CMK (cell line): ENCODE measurements around the gene C16orf95.

Experiments
- DNase-seq: peaks from one replicate; pipeline ENCODE4 v3.0.0-alpha.2; 2010; ENCODE audit warnings: low read depth

The C16orf95 gene

GRCh38 chr16:87316450-87316922, 706 bp downstream of the C16orf95 start:
- no peak for DNase-seq

- no peak for DNase-seq
These were observed 2.2 kb downstream of the C16orf95 start for GRCh38 chr16:87314990-87315420.

GRCh38 chr16:87312008-87312407, 5.2 kb downstream of the C16orf95 start:
- DNase-seq, result no peak

- DNase-seq, result no peak
These were observed 5.8 kb downstream of the C16orf95 start for GRCh38 chr16:87311387-87311786.

- DNase-seq, result no peak
These were observed 6.6 kb downstream of the C16orf95 start for GRCh38 chr16:87310610-87311009.

- DNase-seq, result no peak
These were observed 7.3 kb downstream of the C16orf95 start for GRCh38 chr16:87309620-87310525.

GRCh38 chr16:87308826-87309225, 8.4 kb downstream of the C16orf95 start:
- no peak for DNase-seq

- DNase-seq, result no peak
These were observed 10.7 kb downstream of the C16orf95 start for GRCh38 chr16:87306516-87306915.

- no peak for DNase-seq
These were observed 11.4 kb downstream of the C16orf95 start for GRCh38 chr16:87305505-87306391.

GRCh38 chr16:87304951-87305350, 12.2 kb downstream of the C16orf95 start:
- DNase-seq, result no peak

- no peak for DNase-seq
These were observed 13.2 kb downstream of the C16orf95 start for GRCh38 chr16:87303962-87304521.

GRCh38 chr16:87303431-87303930, 13.7 kb downstream of the C16orf95 start:
- DNase-seq, result no peak

- DNase-seq, result no peak
These were observed 18.2 kb downstream of the C16orf95 start for GRCh38 chr16:87298857-87299465.

GRCh38 chr16:87297918-87298631, 19.1 kb downstream of the C16orf95 start:
- DNase-seq, result no peak

GRCh38 chr16:87297407-87297806, 19.8 kb downstream of the C16orf95 start:
- DNase-seq, result no peak

GRCh38 chr16:87295661-87296531, 21.3 kb downstream of the C16orf95 start:
- DNase-seq, result no peak

- DNase-seq, result no peak
These were observed 21.9 kb downstream of the C16orf95 start for GRCh38 chr16:87295259-87295658.

- no peak for DNase-seq
These were observed 23.2 kb downstream of the C16orf95 start for GRCh38 chr16:87293990-87294389.

- DNase-seq, result no peak
These were observed 25.2 kb downstream of the C16orf95 start for GRCh38 chr16:87291944-87292343.

- DNase-seq, result no peak
These were observed 28.3 kb downstream of the C16orf95 start for GRCh38 chr16:87288753-87289362.
